Right atrium auricular region (tissue), 2 donors: Measurements from ENCODE around the gene SBDS. TPM values are rescaled to one million over a fixed set of nuclear protein-coding genes. Genes with fewer than 3 reads are reported as not detected.

ENCODE experiments used
- DNase-seq: peaks from one replicate; pipeline ENCODE4 v3.0.0-alpha.2; 2019; ENCODE audit warnings: low spot score
- H3K27ac ChIP-seq, 2 donors: fragments of 200-600 bp; sonication (generic); 1 replicate in 1 of 2; 2 replicates in 1 of 2; pipeline ENCODE4 v1.5.1; 2016 to 2019
- H3K27me3 ChIP-seq, 2 donors: fragments of 200-600 bp; sonication (generic); one replicate each; pipeline versions ENCODE4 v1.5.1 to v1.6.0; 2017 to 2019
- H3K36me3 ChIP-seq: fragments of 200-600 bp; sonication (generic); one replicate; pipeline ENCODE4 v1.5.1; 2016
- H3K4me1 ChIP-seq, 2 donors: fragments of 200-600 bp; sonication (generic); one replicate each; pipeline versions ENCODE4 v1.5.1 to v1.6.0; 2017 to 2019
- H3K4me3 ChIP-seq, 2 donors: fragments of 200-600 bp; sonication (generic); 1 replicate in 1 of 2; 2 replicates in 1 of 2; pipeline ENCODE4 v1.5.1; 2017 to 2019; ENCODE audit warnings: mild to moderate bottlenecking in 1 of 2, moderate library complexity in 1 of 2
- H3K9me3 ChIP-seq, 2 donors: fragments of 200-600 bp; sonication (generic); one replicate each; pipeline ENCODE4 v1.5.1; 2019
- total RNA-seq, 2 donors: library from RNA; depleted of rRNA; stranded (reverse); fragments of >200 nt; gene quantifications; one replicate each; pipeline ENCODE4 v1.1.0, GENCODE V29; 2016
- TF ChIP-seq, protein P1 (sequence below), 2 donors: fragments of 200-600 bp; sonication (generic); IDR thresholded peaks; one replicate each; pipeline ENCODE4 v1.5.1; 2019; ENCODE audit warnings: antibody characterized with exemption in 2 of 2

SBDS gene
- total RNA-seq, 2 donors from 2014 or later: 139 to 212 TPM

DNA sequence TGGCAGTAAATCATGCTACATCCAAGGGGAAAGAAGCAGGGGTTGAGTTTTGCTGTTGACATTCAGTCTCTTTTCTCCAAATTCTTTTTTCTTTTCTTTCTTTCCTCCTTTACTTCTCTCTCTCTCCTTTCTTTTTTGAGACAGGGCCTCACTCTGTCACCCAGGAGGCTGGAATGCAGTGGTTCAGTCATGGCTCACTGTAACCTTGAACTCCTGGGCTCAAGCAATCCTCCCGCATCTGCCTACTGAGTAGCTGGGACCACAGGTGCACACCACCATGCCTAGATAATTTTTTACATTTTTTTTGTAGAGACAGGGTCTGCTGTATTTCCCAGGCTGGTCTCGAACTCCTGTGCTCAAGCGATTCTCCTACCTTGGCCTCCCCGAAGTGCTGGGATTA lies 35.2 kb downstream of the SBDS start:
- Histone ChIP-seq H3K27ac (no peak overlapping the region), H3K4me3 (no peak overlapping the region), H3K36me3 (peaks cover 9% of the 10 kb centered on the region), H3K9me3 (no peaks in the 10 kb centered on the region), H3K27me3 (no peaks in the 10 kb centered on the region), H3K4me1 (peaks cover 0 to 11% of the 10 kb centered on the region in 2 donors)
- DNase-seq: no peak
- TF ChIP-seq, protein P1, sequence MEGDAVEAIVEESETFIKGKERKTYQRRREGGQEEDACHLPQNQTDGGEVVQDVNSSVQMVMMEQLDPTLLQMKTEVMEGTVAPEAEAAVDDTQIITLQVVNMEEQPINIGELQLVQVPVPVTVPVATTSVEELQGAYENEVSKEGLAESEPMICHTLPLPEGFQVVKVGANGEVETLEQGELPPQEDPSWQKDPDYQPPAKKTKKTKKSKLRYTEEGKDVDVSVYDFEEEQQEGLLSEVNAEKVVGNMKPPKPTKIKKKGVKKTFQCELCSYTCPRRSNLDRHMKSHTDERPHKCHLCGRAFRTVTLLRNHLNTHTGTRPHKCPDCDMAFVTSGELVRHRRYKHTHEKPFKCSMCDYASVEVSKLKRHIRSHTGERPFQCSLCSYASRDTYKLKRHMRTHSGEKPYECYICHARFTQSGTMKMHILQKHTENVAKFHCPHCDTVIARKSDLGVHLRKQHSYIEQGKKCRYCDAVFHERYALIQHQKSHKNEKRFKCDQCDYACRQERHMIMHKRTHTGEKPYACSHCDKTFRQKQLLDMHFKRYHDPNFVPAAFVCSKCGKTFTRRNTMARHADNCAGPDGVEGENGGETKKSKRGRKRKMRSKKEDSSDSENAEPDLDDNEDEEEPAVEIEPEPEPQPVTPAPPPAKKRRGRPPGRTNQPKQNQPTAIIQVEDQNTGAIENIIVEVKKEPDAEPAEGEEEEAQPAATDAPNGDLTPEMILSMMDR (IDR thresholded peaks at IDR 0.05): no peak

DNA sequence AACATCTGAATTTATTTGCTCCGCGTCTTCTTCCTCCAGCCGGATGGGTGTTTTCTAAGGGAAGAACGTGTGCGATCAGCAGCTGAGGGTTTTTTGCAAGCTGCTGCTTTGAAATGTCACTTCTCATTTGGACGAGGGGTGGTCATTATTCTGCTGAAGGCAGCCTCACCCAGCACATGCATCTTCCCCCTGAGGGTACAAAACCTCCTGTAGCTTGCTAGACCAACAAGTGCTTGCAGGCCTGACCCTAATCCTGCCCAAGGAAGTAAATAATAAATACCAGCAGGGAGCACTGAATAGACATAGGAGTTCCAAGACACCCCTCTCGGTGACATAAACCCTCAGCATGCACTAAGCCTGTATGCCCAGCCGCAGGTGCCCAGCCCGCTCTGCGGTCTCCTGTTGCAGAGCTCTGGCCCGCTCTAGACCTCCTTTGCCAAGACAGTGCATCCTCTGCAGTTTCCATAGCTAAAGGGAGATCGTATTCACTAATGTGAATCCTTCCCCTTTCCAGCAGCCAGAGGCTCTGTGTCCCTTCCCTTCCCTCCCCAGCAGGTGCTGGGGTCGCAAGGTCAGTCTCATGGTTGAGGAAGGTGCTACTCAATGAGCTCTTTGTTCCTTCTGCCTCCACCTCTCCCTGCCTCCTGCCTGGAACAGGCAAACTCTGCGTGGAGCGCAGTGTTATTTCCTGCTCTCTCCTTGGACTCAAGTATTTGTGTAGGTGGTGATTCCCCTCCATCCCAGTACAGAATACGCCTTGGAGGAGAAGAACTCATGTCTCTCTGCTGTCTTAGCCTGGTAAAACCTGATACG lies 36.6 kb downstream of the SBDS start:
- Histone ChIP-seq H3K4me3 (no peak overlapping the region), H3K27ac (no peak overlapping the region), H3K9me3 (no peaks in the 10 kb centered on the region), H3K36me3 (peaks cover 15% of the 10 kb centered on the region), H3K4me1 (peaks cover 0 to 11% of the 10 kb centered on the region in 2 donors), H3K27me3 (no peaks in the 10 kb centered on the region)
- DNase-seq: no peak
- TF ChIP-seq, protein P1 (IDR thresholded peaks at IDR 0.05): no peak

DNA sequence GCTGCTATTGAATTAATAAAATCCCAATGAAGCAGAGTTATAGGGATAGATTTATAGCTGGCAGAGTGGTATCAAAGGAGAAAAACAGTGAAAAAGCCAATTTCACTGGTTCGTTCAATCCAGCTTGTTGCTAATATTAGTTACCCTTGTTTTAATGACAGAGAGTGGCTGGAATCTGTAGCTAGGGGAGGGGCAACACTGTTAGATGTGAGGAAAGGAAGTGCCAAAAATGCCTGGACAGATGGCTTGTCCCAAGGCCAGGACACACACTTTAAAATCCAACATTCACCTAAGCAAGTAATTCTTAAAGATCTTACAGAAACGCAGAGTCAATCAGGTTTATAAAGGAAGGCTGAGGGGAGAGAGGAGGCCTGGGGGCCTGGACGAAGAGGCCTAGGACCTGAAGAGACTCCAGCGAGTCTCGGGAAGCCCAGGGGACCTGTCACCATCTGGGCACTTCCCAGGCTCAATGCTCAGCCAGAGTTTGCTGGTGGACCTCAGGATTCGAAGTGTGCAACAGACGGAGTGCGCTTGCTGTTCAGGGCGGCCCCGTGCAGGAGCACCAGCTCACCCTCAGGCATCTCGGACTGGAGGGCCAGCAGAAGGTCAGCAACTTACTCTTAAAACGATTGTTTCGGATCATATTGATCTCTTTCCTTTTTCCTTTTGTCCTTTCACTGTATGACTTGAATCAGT lies 37.6 kb downstream of the SBDS start:
- TF ChIP-seq, protein P1 (IDR thresholded peaks at IDR 0.05): no peak

DNA sequence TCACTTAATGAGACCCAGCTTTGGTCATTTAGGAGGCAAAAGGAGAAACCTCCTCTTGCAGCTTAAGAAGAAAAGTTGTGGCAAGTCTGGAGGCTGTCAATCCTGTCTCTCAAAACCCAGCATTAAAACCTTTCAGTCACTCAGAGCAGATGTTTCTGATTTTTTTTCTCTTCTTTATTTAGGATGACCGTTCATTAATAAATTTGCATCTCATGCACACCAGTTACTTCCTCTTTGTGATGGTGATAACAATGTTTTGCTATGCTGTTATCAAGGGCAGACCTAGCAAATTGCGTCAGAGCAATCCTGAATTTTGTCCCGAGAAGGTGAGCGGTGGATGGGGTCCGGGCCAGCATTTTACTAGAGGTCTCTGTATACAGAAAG lies 42.4 kb downstream of the SBDS start:
- Histone ChIP-seq H3K36me3 (peaks cover 65% of the 10 kb centered on the region), H3K4me1 (peaks cover 0 to 10% of the 10 kb centered on the region in 2 donors), H3K27ac (no peak overlapping the region), H3K4me3 (no peak overlapping the region), H3K9me3 (no peaks in the 10 kb centered on the region), H3K27me3 (no peaks in the 10 kb centered on the region)
- no peak for DNase-seq
- TF ChIP-seq, protein P1 (IDR thresholded peaks at IDR 0.05): no peak

More for the DNA sequence above, 37.6 kb downstream of the SBDS start:
- DNase-seq: no peak
- Histone ChIP-seq H3K27me3 (no peaks in the 10 kb centered on the region), H3K4me1 (peaks cover 0 to 11% of the 10 kb centered on the region in 2 donors), H3K4me3 (no peak overlapping the region), H3K9me3 (no peaks in the 10 kb centered on the region), H3K36me3 (peaks cover 25% of the 10 kb centered on the region), H3K27ac (peak overlapping the region in 1 of 2 donors; percentile 59)

GRCh38 chr7:66952343-66953043 lies 42.9 kb downstream of the SBDS start:
- Histone ChIP-seq H3K27me3 (no peaks in the 10 kb centered on the region), H3K36me3 (peaks cover 69% of the 10 kb centered on the region), H3K4me3 (no peak overlapping the region), H3K9me3 (no peaks in the 10 kb centered on the region), H3K4me1 (peaks cover 0 to 4% of the 10 kb centered on the region in 2 donors), H3K27ac (no peak overlapping the region)
- TF ChIP-seq, protein P1 (IDR thresholded peaks at IDR 0.05): no peak
- DNase-seq: no peak
